Mesenchymal stem cell (in vitro differentiated cells and primary cell): Measurements from ENCODE around the gene RPTOR.

Experiments
- DNase-seq: peaks from one replicate; pipeline ENCODE4 v3.0.0-alpha.2; 2013
- H2AFZ ChIP-seq: one replicate; pipeline ENCODE4 v1.6.1; 2013; ENCODE audit warnings: low read depth, mild to moderate bottlenecking, control low read depth, inconsistent platforms, low read length, moderate library complexity
- H2AK5ac ChIP-seq: 2 replicates; pipeline ENCODE4 v1.6.1; 2013; ENCODE audit warnings: low read length, moderate library complexity, mild to moderate bottlenecking, inconsistent platforms; ENCODE audit not compliant: severe bottlenecking
- H2BK120ac ChIP-seq: one replicate; pipeline ENCODE4 v1.6.1; 2013; ENCODE audit warnings: low read depth, mild to moderate bottlenecking, inconsistent platforms, low read length, moderate library complexity
- H2BK12ac ChIP-seq, 2 experiments: one replicate each; pipeline ENCODE4 v1.6.1; 2013; ENCODE audit warnings: inconsistent platforms in 2 of 2, low read length in 2 of 2, mild to moderate bottlenecking in 2 of 2, moderate library complexity in 2 of 2, control low read depth in 1 of 2
- H2BK15ac ChIP-seq: one replicate; pipeline ENCODE4 v1.6.1; 2013; ENCODE audit warnings: mild to moderate bottlenecking, low read depth, inconsistent platforms; ENCODE audit not compliant: poor library complexity, severe bottlenecking
- H2BK5ac ChIP-seq: 2 replicates; pipeline ENCODE4 v1.6.1; 2013; ENCODE audit warnings: low read depth, mild to moderate bottlenecking, low read length, control low read depth, inconsistent platforms; ENCODE audit not compliant: poor library complexity, severe bottlenecking
- H3K14ac ChIP-seq, 2 experiments: one replicate each; pipeline ENCODE4 v1.6.1; 2013; ENCODE audit warnings: inconsistent platforms in 2 of 2, low read length in 2 of 2, control low read depth in 1 of 2, mild to moderate bottlenecking in 1 of 2, moderate library complexity in 1 of 2
- H3K18ac ChIP-seq, 2 experiments: one replicate each; pipeline ENCODE4 v1.6.1; 2013; ENCODE audit warnings: inconsistent platforms in 2 of 2, low read length in 2 of 2, control low read depth in 1 of 2, low read depth in 1 of 2, mild to moderate bottlenecking in 1 of 2
- H3K23ac ChIP-seq, 2 experiments: one replicate each; pipeline ENCODE4 v1.6.1; 2013; ENCODE audit warnings: inconsistent platforms in 2 of 2, low read length in 2 of 2, mild to moderate bottlenecking in 2 of 2, moderate library complexity in 2 of 2, control low read depth in 1 of 2
- H3K27ac ChIP-seq: 2 replicates; pipeline ENCODE4 v1.5.1; 2013; ENCODE audit warnings: mild to moderate bottlenecking, moderate library complexity, low read length, control low read depth, inconsistent platforms; ENCODE audit not compliant: poor library complexity, severe bottlenecking
- H3K27me3 ChIP-seq, 2 experiments: 2 replicates each; pipeline versions ENCODE4 v1.6.1 to v1.7.0; 2013; ENCODE audit warnings: low read length in 2 of 2, mild to moderate bottlenecking in 2 of 2, moderate library complexity in 2 of 2, control low read depth in 1 of 2, inconsistent platforms in 1 of 2; ENCODE audit not compliant: control insufficient read depth in 1 of 2, insufficient read depth in 1 of 2
- H3K36me3 ChIP-seq, 2 experiments: 2 replicates each; pipeline versions ENCODE4 v1.6.1 to v1.7.0; 2013; ENCODE audit warnings: low read length in 2 of 2, control low read depth in 1 of 2, inconsistent platforms in 1 of 2, low read depth in 1 of 2, mild to moderate bottlenecking in 1 of 2; ENCODE audit not compliant: insufficient read depth in 2 of 2, control insufficient read depth in 1 of 2
- H3K4ac ChIP-seq, 2 experiments: one replicate each; pipeline ENCODE4 v1.6.1; 2013; ENCODE audit warnings: inconsistent platforms in 2 of 2, low read length in 2 of 2, mild to moderate bottlenecking in 2 of 2, moderate library complexity in 2 of 2, control low read depth in 1 of 2, low read depth in 1 of 2
- H3K4me1 ChIP-seq: 2 replicates; pipeline ENCODE4 v1.6.1; 2013; ENCODE audit warnings: low read depth, low read length, control low read depth; ENCODE audit not compliant: control insufficient read depth, insufficient read depth
- H3K4me2 ChIP-seq: 2 replicates; pipeline ENCODE4 v1.6.1; 2013; ENCODE audit warnings: low read length, mild to moderate bottlenecking, inconsistent platforms; ENCODE audit not compliant: poor library complexity, severe bottlenecking
- H3K4me3 ChIP-seq, 2 experiments: 2 replicates each; pipeline versions ENCODE4 v1.5.1 to v1.7.0; 2013; ENCODE audit warnings: low read length in 2 of 2, mild to moderate bottlenecking in 2 of 2, control low read depth in 1 of 2, low read depth in 1 of 2; ENCODE audit not compliant: insufficient read depth in 1 of 2
- H3K79me1 ChIP-seq: replicated peaks from 2 replicates; pipeline ENCODE4 v1.6.1; 2013; ENCODE audit warnings: mild to moderate bottlenecking, control low read depth, low read length, inconsistent platforms; ENCODE audit not compliant: poor library complexity, severe bottlenecking
- H3K9ac ChIP-seq: 2 replicates; pipeline ENCODE4 v1.7.0; 2013; ENCODE audit warnings: mild to moderate bottlenecking, low read length, moderate library complexity
- H3K9me3 ChIP-seq: 2 replicates; pipeline ENCODE4 v1.7.0; 2013; ENCODE audit warnings: mild to moderate bottlenecking, low read length; ENCODE audit not compliant: control insufficient read depth
- H4K8ac ChIP-seq: one replicate; pipeline ENCODE4 v1.6.1; 2013; ENCODE audit warnings: inconsistent platforms, mild to moderate bottlenecking, low read length, moderate library complexity
- H4K91ac ChIP-seq: one replicate; pipeline ENCODE4 v1.6.1; 2013; ENCODE audit warnings: mild to moderate bottlenecking, low read length, inconsistent platforms
- WGBS: methylation state at CpG from one replicate; pipeline ENCODE4 v1.1.7; 2013; ENCODE audit warnings: mixed read lengths; 5-methylcytosine and 5-hydroxymethylcytosine counted together

RPTOR gene

DNA sequence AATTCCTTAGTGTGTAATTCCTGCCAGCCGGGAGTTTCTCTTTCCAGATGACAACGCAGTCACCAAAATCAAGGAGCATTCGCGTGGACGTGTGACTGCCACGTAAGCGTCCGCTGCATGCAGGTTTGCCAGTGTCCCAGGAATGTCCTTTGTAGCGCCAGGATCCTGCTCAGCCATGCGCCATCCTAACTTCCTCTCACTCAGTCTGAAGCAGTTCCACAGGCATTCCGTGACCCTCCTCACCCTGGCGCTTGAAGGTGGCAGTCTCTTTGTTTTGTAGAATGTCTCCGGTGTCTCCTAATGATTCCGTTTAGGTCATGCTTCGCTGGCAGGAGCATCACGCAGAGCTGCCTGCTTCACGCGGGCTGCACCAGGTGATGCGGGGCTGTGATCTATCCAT lies 88.6 kb downstream of the RPTOR start:
- H3K27ac ChIP-seq = no peak overlapping the region
- no peak overlapping the region for H3K4me2 ChIP-seq
- H4K91ac ChIP-seq = no peak overlapping the region
- H3K23ac ChIP-seq = no peak overlapping the region
- H4K8ac ChIP-seq = no peak overlapping the region
- 95% methylated on average over 19 of the region's 19 CpGs for WGBS
- no peak overlapping the region for H3K18ac ChIP-seq
- peaks cover 0 to 23% of the 10 kb centered on the region in 2 experiments for H3K36me3 ChIP-seq
- H3K9me3 ChIP-seq = no peaks in the 10 kb centered on the region
- H3K79me1 ChIP-seq = peaks cover 49% of the 10 kb centered on the region
- no peak overlapping the region for H2AK5ac ChIP-seq
- no peak overlapping the region for H2BK5ac ChIP-seq
- no peak overlapping the region for H2BK15ac ChIP-seq
- H3K4me1 ChIP-seq = peaks cover 18% of the 10 kb centered on the region
- H2AFZ ChIP-seq = no peak overlapping the region
- H3K9ac ChIP-seq = no peak overlapping the region
- no peaks in the 10 kb centered on the region for H3K27me3 ChIP-seq
- no peak overlapping the region for H2BK12ac ChIP-seq
- no peak overlapping the region for H3K14ac ChIP-seq
- H2BK120ac ChIP-seq = no peak overlapping the region
- no peak for DNase-seq
- H3K4ac ChIP-seq = no peak overlapping the region
- no peak overlapping the region for H3K4me3 ChIP-seq

GRCh38 chr17:80633994-80634566 lies 89.4 kb downstream of the RPTOR start:
- no peak overlapping the region for H3K23ac ChIP-seq
- peak overlapping the region; percentile 79 for H4K91ac ChIP-seq
- peaks cover 52% of the 10 kb centered on the region for H3K79me1 ChIP-seq
- no peak overlapping the region for H2BK15ac ChIP-seq
- H3K4me2 ChIP-seq = no peak overlapping the region
- DNase-seq = no peak
- no peak overlapping the region for H3K18ac ChIP-seq
- peaks cover 0 to 23% of the 10 kb centered on the region in 2 experiments for H3K36me3 ChIP-seq
- H2BK5ac ChIP-seq = no peak overlapping the region
- no peak overlapping the region for H3K9ac ChIP-seq
- H2AK5ac ChIP-seq = no peak overlapping the region
- H3K4me3 ChIP-seq = no peak overlapping the region
- H3K14ac ChIP-seq = peak overlapping the region in 1 of 2 experiments; percentile 89
- H3K27ac ChIP-seq = no peak overlapping the region
- H4K8ac ChIP-seq = no peak overlapping the region
- H2AFZ ChIP-seq = no peak overlapping the region
- H3K9me3 ChIP-seq = no peaks in the 10 kb centered on the region
- H3K4me1 ChIP-seq = peaks cover 18% of the 10 kb centered on the region
- H2BK12ac ChIP-seq = no peak overlapping the region
- no peak overlapping the region for H3K4ac ChIP-seq
- no peak overlapping the region for H2BK120ac ChIP-seq
- no peaks in the 10 kb centered on the region for H3K27me3 ChIP-seq
- 92% methylated on average over 24 of the region's 24 CpGs for WGBS

DNA sequence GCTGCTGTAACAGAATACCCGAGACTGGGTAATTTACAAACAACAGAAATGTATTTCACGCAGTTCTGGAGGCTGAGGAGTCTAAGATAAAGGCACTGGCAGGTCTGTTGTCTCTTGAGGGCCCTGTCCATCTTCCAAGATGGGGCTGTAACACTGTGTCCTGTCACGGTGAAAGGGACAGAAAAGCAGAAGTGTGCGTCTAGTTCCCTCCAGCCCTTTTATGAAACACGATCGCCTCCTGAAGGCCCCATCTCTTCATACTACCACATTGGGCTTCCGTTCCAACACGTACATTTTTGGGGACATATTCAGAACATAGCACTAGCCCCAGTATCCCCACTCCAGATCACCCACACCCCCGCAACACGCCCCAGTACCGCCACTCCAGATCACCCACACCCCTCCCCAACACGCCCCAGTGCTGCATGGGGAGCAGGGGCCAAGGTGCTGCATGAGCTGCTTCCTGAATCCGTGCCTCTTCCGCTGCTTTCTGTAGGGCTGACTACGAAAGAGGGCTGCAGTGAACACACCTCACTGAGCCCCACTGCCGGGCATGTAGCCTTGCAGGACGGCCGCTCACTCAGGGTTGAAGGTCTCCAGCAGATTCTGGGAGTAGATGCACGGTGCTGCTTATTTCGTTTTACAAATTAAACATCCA lies 91.9 kb downstream of the RPTOR start:
- no peak overlapping the region for H2AK5ac ChIP-seq

GRCh38 chr17:80637048-80637781 lies 92.6 kb downstream of the RPTOR start:
- Histone ChIP-seq H3K23ac (no peak overlapping the region), H3K27ac (no peak overlapping the region), H3K18ac (no peak overlapping the region), H4K91ac (no peak overlapping the region), H3K36me3 (peaks cover 0 to 24% of the 10 kb centered on the region in 2 experiments), H2BK120ac (no peak overlapping the region), H3K27me3 (no peaks in the 10 kb centered on the region), H2BK12ac (no peak overlapping the region), H2AFZ (no peak overlapping the region), H2BK15ac (no peak overlapping the region), H3K9ac (no peak overlapping the region), H3K9me3 (no peaks in the 10 kb centered on the region), H3K4me2 (no peak overlapping the region), H3K79me1 (peaks cover 60% of the 10 kb centered on the region), H4K8ac (no peak overlapping the region), H3K4ac (no peak overlapping the region), H3K4me1 (peaks cover 22% of the 10 kb centered on the region), H2AK5ac (no peak overlapping the region), H3K14ac (peak overlapping the region in 1 of 2 experiments; percentile 18), H2BK5ac (no peak overlapping the region), H3K4me3 (no peak overlapping the region)
- WGBS = 81% methylated on average over 11 of the region's 17 CpGs
- no peak for DNase-seq

More for the DNA sequence above, 91.9 kb downstream of the RPTOR start:
- Histone ChIP-seq H3K9ac (no peak overlapping the region), H3K4ac (no peak overlapping the region), H3K36me3 (peaks cover 0 to 24% of the 10 kb centered on the region in 2 experiments), H2BK5ac (no peak overlapping the region), H3K23ac (no peak overlapping the region), H3K9me3 (no peaks in the 10 kb centered on the region), H4K91ac (no peak overlapping the region), H3K18ac (no peak overlapping the region), H3K4me2 (no peak overlapping the region), H2BK12ac (no peak overlapping the region), H3K79me1 (peaks cover 55% of the 10 kb centered on the region), H2AFZ (no peak overlapping the region), H3K27ac (no peak overlapping the region), H3K4me1 (peaks cover 22% of the 10 kb centered on the region), H3K14ac (no peak overlapping the region), H2BK15ac (no peak overlapping the region), H4K8ac (no peak overlapping the region), H3K4me3 (no peak overlapping the region), H2BK120ac (no peak overlapping the region), H3K27me3 (no peaks in the 10 kb centered on the region)
- 95% methylated on average over 20 of the region's 20 CpGs for WGBS
- no peak for DNase-seq
